GM21825 (cell line): ENCODE data around the gene GYPC.
A peak's percentile ranks its signal among the peaks of the same experiment; 100 is the strongest.

Experiments
- ATAC-seq: cut with Tn5 transposase; IDR thresholded peaks from one replicate; pipeline ENCODE4 v1.9.1; 2021; ENCODE audit warnings: mild to moderate bottlenecking, moderate library complexity; ENCODE audit not compliant: unreplicated experiment

The GYPC gene

DNA sequence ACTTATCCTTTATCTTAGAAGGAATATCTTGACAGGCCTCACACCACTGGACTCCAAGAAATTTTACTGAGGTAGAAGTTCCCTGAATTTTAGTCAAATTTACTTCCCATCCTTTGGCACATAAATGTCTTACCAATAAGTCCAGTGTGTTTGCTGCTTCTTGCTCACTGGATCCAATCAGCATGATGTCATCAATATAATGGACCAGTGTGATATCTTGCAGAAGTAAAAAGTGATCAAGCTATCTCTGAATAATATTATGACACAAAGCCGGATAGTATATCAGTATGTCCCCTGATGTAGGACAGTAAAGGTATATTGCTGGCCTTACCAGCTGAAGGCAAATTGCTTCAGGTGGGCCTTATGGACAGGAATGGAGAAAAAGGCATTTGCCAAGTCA lies 6.9 kb upstream of the GYPC start:
- no peak for ATAC-seq

- ATAC-seq, result no peak
Measured at GRCh38 chr2:126650994-126651393, 5.0 kb upstream of the GYPC start.

GRCh38 chr2:126652323-126652891 lies 3.6 kb upstream of the GYPC start:
- no peak for ATAC-seq

DNA sequence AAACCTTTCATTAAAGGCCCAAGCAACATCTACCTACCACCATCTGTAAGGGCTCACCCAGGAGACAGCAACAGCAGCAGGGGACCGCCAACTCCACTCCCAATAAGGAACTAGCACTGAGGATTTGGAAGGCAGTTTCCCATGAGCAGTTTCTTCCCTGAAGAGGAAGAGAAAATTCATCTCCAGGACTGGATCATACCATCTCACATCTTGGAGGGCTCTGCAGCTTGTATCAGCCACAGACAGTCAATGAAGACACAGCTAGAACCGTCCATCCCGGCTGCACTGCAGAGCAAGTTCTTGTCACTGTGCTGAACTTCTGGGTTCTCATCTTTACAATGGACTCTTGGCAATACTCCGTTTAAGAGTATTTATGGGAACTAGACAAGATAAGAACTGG lies 2.8 kb upstream of the GYPC start:
- ATAC-seq, result no peak

DNA sequence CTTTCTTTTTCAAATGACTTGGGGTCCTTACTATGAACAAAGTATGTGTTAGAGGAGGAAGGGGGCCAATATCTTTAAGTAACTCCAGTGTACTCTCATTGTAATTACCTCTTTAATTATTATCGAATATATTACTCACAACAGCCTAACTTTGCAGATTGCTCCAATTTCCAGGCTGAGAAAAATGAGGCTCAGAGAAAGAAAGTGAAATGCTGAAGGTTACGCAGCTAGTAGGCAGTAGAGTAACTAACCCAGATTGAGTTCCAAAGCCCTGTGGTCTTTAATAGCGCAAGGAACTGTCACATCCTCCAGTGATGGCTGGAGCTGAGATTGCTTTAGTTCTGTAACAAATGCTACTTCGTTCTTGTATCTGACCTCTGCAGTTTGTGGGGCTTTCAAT lies 2.2 kb upstream of the GYPC start:
- no peak for ATAC-seq

DNA sequence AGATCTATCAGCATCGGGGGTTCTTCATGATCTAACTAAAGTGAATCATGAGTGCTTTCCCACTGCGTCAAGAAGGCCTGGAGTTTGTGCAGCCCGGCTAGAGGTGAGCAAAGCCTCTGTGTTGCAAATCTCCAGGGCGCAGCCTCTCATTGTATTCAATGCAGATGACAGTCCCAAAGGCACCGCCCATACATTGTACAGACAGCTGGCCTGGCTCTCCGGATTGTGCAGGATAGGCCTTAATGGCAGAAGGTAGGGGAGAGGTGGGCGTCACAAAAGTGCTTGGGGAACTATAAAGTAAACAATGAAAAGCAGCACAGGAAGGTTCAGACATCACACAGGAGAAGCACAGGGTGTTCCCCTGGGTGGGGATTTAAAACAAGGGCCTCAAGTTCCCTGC lies 907 bp upstream of the GYPC start:
- no peak for ATAC-seq

DNA sequence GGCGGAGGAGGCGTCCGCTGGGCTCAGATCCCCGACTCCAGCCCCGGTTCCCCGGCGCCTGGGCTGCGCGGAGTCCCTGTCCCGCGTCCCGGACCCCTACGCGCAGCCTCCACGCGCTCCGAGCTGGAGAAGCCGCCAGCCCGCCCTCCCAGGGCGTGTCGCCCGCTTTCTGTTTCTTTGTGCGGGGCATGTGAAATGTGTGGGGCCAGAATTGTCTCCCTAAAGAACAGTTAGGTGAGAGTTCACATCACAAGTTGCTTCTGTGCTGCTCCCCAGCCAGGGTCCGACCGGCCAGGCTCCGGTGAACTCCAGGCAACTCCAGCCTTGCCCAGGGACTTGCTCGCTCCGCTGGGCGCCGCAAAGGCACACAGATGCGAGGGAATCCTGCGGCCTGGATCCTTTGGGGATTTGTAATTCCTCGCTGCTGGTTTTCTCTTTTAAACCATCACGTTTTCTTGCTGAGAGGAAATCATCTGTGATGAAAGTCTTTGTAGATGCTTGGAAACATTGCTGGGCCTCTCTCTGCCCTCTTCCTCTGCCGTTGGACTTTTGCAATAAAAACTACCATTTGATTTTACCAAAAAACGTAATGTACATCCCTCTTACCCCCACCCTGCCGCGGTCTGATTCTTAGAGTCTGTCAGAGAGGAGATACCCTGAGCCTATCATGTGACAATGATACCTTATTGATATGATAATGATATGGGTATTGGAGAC lies 631 bp downstream of the GYPC start:
- peak; percentile 16 for ATAC-seq

DNA sequence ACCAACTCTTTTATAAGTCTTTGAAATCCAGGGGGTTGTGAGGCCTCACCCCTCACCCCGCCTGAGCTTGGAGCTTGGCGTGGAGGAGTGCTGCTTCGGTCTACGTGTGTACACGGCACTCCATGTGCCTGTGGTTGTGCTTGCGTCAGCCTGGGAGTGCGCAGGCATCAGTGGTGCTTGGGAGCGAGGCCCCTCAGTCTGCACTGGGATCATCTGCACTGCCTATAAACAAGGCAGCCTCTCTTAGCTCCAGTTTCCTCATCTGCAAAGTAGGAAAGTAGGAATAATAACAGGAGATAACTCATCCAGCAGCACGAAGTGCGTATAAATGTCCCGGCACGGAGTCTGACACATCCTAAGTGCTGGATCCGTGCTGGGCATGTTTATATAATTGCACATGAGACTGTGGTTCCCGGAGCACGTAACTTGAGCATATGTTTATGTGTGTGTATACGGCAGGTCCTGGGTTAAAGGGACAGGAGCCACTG lies 1.2 kb downstream of the GYPC start:
- ATAC-seq, result no peak

DNA sequence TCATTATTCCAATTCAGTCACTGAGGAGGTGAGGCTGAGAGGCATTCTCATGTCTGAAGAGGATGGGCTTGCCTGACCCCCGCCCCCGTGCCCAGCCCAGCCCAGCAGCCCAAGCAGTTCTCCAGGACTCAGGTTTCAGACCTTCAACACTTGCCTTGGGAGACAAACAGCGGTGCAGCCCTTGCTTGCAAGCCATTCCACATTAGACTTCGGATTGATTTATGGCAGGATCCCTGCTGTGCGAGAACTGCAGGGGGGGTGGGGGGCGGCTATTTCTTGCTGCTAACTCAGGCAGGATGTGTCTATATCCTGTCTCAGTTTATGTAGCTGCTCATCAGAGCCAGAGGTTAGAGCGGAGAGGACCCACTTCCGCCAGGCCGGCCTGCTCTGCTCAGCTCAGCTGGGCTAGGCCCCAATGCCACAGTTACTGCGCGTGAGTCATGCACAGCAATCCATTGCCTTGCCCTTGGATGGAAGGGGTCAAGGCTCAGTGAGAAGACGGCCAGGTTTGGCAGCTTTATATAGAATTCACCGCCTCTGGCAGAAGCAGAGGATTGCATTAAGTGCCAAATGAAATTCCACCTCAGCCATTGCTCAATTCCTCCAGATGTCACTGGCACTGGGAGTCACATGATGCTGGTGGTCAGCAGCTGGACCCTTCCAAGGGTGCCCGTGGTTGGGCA lies 1.8 kb downstream of the GYPC start:
- ATAC-seq, result peak; percentile 69

GRCh38 chr2:126658319-126658904 lies 2.5 kb downstream of the GYPC start:
- peak; percentile 10 for ATAC-seq

- peak; percentile 42 for ATAC-seq
Measured at GRCh38 chr2:126658905-126659561, 3.1 kb downstream of the GYPC start.

GRCh38 chr2:126659562-126660467 lies 3.9 kb downstream of the GYPC start:
- ATAC-seq, result no peak

GRCh38 chr2:126660971-126661370 lies 5.0 kb downstream of the GYPC start:
- no peak for ATAC-seq

- ATAC-seq, result no peak
Measured at GRCh38 chr2:126661702-126662500, 5.9 kb downstream of the GYPC start.

GRCh38 chr2:126662621-126663020 lies 6.7 kb downstream of the GYPC start:
- ATAC-seq, result no peak

DNA sequence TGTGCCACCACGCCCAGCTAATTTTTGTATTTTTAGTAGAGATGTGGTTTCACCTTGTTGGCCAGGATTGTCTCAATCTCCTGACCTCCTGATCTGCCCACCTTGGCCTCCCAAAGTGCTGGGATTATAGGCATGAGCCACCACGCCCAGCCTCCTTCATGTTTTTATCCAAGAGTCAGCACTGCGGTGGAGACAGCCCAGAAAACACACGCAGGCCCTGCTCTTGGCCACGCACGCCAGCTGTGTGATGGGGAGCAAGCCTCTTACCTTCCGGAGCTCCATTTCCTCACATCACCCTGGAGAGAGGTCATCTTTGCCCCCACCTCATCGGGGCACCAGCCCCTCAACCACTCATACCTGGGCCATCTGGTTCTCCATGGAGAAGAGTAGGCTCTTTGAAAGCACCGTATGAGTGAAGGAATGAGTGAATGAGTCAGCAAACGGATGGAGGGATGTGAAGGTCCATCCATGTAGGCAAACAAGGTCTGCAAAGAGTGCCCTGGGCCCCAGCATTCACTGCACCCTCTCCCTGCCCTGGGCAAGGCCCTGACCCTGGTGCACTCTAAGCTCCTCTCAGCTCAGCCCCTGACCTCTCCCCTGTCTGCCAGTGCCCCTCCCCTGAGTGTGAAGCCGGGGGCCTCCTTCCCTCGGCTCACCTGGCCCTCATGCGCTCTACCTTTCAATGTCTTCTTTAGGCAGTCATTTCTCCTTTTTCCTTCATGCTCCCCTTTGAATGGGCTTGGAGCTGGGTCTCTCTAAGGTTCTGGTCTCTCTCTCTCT lies 7.4 kb downstream of the GYPC start:
- no peak for ATAC-seq

GRCh38 chr2:126664234-126664633 lies 8.3 kb downstream of the GYPC start:
- ATAC-seq, result peak; percentile 73

- ATAC-seq, result peak; percentile 26
Measured at GRCh38 chr2:126664639-126665038, 8.7 kb downstream of the GYPC start.

- no peak for ATAC-seq
Measured at GRCh38 chr2:126665483-126665882, 9.5 kb downstream of the GYPC start.
